Activated T-helper 1 cell treated with anti-CD3 and anti-CD28 coated beads, Interleukin-12 subunit alpha, Interleukin-12 subunit beta, Interleukin-2, Interleukin-4 antibody, amounts not matched to agents 30 ng/mL and 10 ng/mL and 1 ng/mL, durations not matched to agents 14 hours and 24 hours and 36 hours (primary cell): ENCODE results near the gene SIK2. TPM values are rescaled to one million over a fixed set of nuclear protein-coding genes. Genes with fewer than 3 reads are reported as not detected.

ENCODE experiments used
- DNase-seq: peaks from one replicate; pipeline ENCODE4 v3.0.0; 2021; ENCODE audit warnings: low spot score
- H3K27ac Mint-ChIP-seq: one replicate; pipeline ENCODE4 v1.8.0; 2021; ENCODE audit warnings: mild to moderate bottlenecking, mixed read lengths
- H3K27me3 Mint-ChIP-seq: one replicate; pipeline ENCODE4 v1.8.0; 2022; ENCODE audit warnings: mild to moderate bottlenecking, moderate library complexity, mixed read lengths; ENCODE audit not compliant: insufficient read depth
- H3K36me3 Mint-ChIP-seq: one replicate; pipeline ENCODE4 v1.8.0; 2021; ENCODE audit warnings: low read depth, mixed read lengths
- H3K4me1 Mint-ChIP-seq: one replicate; pipeline ENCODE4 v1.8.0; 2021; ENCODE audit warnings: low read depth, mixed read lengths
- H3K4me3 Mint-ChIP-seq: one replicate; pipeline ENCODE4 v1.8.0; 2021; ENCODE audit warnings: mild to moderate bottlenecking, moderate library complexity, mixed read lengths
- H3K9me3 Mint-ChIP-seq: one replicate; pipeline ENCODE4 v1.8.0; 2021; ENCODE audit warnings: mixed read lengths
- intact Hi-C: fragments of 100-400 bp; cut with micrococcal nuclease; formaldehyde crosslinking; loops from one replicate; pipeline ENCODE4 v1.15.1; 2024
- total RNA-seq: library from RNA; stranded (reverse); gene quantifications from 2 replicates; pipeline ENCODE4 v1.2.3, GENCODE V29; 2022

Gene SIK2
- total RNA-seq, 1 donor from 2014 or later: 10.0 TPM

DNA sequence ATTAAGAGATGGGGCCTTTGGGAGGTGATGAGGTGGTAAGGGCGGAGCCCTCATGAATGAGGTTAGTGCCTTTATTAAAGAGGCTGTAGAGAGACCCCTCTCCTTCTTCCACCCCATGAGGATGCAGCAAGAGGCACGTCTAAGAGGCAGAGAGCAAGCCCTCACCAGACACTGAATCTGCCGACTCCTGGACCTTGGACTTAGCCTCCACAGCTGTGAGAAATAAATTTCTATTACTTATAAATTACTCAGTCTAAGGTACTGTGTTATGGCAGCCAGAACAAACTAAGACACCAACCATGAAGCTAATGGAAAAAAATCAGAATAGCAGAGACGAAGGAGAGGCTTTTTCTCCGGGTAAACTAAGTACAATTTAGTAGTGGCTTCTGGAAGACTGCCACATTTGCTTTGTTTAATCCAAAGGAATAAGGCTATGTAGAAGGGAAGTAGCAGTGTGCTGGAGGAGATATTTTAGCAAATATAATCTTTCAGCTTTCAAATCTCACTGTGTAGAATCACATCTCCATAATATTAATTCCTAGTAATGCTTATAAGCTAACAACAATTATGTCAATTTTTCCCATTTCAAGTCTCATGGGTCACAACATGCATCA lies 12.3 kb upstream of the SIK2 start:
- Mint-ChIP-seq H3K36me3 (no peaks in the 10 kb centered on the region), H3K27me3 (peaks cover 6% of the 10 kb centered on the region), H3K4me3 (no peak overlapping the region), H3K4me1 (no peaks in the 10 kb centered on the region), H3K9me3 (no peaks in the 10 kb centered on the region), H3K27ac (no peak overlapping the region)
- intact Hi-C loops: no loop called here
- no peak for DNase-seq

DNA sequence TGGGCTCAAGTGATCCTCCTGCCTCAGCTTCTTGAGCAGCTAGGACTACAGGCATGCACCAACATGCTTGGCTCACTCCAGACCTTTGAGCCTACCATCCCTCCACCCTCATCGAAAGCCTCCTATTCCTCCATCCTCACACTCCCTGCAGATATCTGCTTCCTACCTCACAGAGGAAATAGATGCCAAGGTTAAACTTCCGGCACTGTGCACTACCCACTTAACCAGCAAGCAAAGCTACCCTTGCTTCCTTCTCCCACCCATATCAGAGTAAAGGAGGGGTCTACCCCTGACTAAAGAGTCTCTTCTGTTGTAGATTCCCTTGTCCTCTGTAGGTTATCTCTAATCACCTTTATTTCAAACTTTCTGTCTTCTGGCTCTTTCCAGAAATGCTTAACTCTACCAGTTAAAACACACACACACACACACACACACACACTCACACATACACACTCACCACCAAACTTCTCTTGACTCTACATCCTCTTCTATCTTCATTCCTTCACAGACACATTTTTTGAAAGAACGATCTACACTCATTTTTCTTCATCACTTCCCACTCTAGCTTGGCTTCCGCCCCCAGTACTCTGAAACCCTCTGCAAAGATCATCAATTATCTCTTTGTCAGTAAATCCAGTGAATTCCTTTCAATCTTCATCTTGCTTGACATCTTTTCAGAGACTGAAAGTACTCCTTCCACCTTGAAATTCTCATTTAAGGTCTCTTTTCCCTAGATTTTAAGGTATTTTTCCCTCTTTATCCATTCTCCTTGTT lies 10.9 kb upstream of the SIK2 start:
- Mint-ChIP-seq H3K4me1 (no peaks in the 10 kb centered on the region), H3K36me3 (no peaks in the 10 kb centered on the region), H3K27ac (no peak overlapping the region), H3K4me3 (no peak overlapping the region), H3K27me3 (peaks cover 14% of the 10 kb centered on the region), H3K9me3 (no peaks in the 10 kb centered on the region)
- intact Hi-C loops: no loop called here
- no peak for DNase-seq

DNA sequence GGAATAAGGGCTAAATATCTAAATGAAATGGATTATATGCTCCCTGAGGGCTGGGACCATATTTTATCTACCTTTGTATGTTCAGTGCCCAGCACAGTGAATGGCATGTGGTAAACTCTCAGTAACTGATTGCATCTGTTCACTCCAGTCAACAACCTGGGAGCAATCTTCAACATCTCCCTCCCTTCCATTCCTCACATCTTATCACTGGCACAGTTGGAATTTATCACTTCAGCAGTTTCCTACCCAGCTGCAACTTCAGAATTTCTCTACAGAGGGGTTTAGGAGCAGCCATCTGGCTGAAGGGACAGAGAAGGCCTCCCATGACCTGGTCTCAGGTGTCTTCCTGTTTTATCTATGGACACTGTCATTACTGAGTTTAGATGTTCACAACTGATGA lies 9.8 kb upstream of the SIK2 start:
- no peak for DNase-seq
- intact Hi-C loops: no loop called here
- Mint-ChIP-seq H3K4me1 (no peaks in the 10 kb centered on the region), H3K9me3 (no peaks in the 10 kb centered on the region), H3K36me3 (no peaks in the 10 kb centered on the region), H3K4me3 (no peak overlapping the region), H3K27ac (no peak overlapping the region), H3K27me3 (peaks cover 15% of the 10 kb centered on the region)

DNA sequence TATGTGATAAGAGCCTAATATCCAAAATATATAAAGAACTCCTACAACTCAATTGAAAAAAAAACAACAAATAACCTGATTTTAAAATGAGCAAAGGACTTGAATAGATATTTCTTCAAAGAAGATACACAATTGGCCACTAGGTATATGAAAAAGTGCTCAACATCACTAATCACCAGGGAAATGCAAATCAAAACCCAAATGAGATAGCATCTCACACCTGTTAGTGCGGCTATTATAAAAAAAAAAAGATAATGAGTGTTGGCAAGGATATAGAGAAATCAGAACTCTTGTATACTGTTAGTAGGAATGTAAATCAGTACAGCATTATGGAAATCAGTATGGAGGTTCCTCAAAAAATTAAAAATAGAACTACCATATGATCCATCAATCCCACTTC lies 5.9 kb upstream of the SIK2 start:
- H3K36me3 Mint-ChIP-seq: no peaks in the 10 kb centered on the region
- no peaks in the 10 kb centered on the region for H3K9me3 Mint-ChIP-seq

DNA sequence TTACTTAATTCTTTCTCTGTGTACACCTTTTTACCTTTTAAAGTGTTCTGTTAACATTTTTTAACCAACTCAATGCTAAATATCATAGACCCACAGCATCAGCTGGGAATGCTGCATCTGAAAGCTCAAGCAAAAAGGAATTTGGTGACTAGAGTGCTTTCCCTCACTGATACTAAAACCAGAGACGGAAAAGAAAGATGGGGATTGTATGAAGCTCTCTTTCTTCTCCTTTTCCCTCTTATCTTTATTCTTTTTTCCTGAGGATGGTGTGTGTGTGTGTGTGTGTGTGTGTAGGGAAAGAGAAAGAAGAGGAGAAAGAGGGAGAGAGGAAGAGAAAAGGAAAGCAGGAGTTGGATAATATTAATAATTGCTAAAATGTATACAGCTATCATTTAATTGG lies 4.1 kb upstream of the SIK2 start:
- Mint-ChIP-seq H3K4me1 (peaks cover 24% of the 10 kb centered on the region), H3K27ac (no peak overlapping the region), H3K27me3 (peaks cover 8% of the 10 kb centered on the region), H3K4me3 (no peak overlapping the region), H3K36me3 (peaks cover under 1% of the 10 kb centered on the region), H3K9me3 (no peaks in the 10 kb centered on the region)
- intact Hi-C loops: no loop called here
- no peak for DNase-seq

More for the DNA sequence above, 5.9 kb upstream of the SIK2 start:
- H3K27me3 Mint-ChIP-seq: peaks cover 8% of the 10 kb centered on the region
- H3K4me3 Mint-ChIP-seq: no peak overlapping the region
- DNase-seq: no peak
- H3K27ac Mint-ChIP-seq: no peak overlapping the region
- H3K4me1 Mint-ChIP-seq: peaks cover 15% of the 10 kb centered on the region
- intact Hi-C loops: no loop called here

DNA sequence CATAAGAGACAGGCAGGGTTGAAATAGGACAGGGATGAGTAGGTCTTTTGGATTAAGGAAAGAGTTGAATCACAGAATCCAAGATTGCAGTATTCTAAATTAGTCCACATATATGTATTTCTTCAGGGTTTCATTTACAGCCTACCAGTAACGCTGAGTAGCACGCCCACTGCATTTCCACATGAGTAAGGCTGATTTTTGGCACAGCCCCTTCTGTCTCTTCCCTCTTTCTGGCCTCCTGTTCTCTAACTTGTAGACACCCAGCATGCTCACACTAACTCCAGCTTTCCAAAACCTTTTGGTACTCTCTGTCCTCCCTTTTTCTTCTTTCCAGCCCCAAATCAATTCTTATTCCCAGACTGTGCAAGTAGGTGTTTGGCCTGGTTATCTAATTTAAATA lies 3.7 kb upstream of the SIK2 start:
- intact Hi-C loops: no loop called here
- H3K36me3 Mint-ChIP-seq: peaks cover 2% of the 10 kb centered on the region
- peaks cover 28% of the 10 kb centered on the region for H3K4me1 Mint-ChIP-seq
- H3K27ac Mint-ChIP-seq: no peak overlapping the region
- no peak for DNase-seq
- H3K9me3 Mint-ChIP-seq: no peaks in the 10 kb centered on the region
- H3K4me3 Mint-ChIP-seq: no peak overlapping the region
- peaks cover 8% of the 10 kb centered on the region for H3K27me3 Mint-ChIP-seq

DNA sequence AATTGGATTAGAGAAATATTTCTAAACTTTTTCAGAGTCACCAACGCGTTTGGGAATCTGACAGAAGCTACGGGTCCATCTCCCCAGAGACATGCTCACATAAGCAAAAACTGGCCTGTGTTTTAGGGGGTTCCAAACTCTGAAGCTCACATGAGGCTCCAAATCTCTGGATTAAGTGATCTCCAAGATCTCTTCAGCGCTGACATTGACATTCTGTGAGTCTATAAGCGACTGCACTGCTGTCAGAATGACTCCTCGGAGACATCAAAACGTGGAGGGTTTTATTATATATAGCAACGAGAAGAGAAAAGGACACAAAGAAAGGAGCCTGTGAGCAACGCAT lies 642 bp upstream of the SIK2 start:
- no peaks in the 10 kb centered on the region for H3K9me3 Mint-ChIP-seq
- peak overlapping the region; percentile 85 for H3K4me3 Mint-ChIP-seq
- H3K4me1 Mint-ChIP-seq: peaks cover 44% of the 10 kb centered on the region
- DNase-seq: no peak
- H3K36me3 Mint-ChIP-seq: peaks cover 2% of the 10 kb centered on the region
- intact Hi-C loops: loop anchor here (2.0 to 5.0 kb wide), 6 partner anchors 37 to 626 kb away; partner anchors contain the start of genes POU2AF1, PTS, SDHD and TIMM8B
- H3K27ac Mint-ChIP-seq: peak overlapping the region; percentile 91
- H3K27me3 Mint-ChIP-seq: no peaks in the 10 kb centered on the region

DNA sequence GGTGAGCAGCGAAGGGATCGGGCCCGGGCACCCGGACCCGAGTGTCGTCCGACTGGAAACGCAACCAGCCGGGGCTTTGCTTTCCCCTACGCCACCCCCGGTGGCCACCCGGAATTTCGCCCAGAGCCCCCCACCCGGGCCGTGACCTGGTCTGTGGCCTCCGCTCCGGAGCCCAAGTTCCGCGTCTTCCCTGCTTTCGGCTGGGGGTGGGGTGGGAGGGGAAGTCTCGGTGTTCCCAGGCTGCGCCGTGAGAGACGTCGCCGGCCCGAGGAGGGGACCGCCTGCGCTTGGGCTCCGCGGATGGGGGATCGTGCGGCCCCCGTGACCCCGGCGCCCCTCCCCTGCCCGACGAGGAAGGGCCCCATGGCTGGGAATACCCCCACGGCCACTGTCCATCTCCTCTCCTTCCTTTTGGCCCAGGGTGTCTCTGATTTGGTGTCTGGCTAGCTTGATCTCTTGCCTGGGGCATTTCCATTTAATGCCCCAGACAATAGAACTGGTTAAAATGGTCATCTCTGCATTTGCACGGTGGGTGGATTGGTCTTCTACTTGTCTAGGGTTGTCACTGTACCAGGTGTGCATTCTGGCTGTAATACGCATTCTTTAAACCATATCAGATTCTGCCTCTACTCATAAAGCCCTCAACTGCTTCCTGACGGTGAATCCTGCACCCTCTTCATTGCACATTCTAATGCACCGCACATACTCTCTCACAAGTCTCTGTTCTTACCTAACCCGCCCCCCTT lies 789 bp downstream of the SIK2 start:
- peak overlapping the region; percentile 97 for H3K4me3 Mint-ChIP-seq
- no peaks in the 10 kb centered on the region for H3K9me3 Mint-ChIP-seq
- peaks cover 2% of the 10 kb centered on the region for H3K36me3 Mint-ChIP-seq
- H3K4me1 Mint-ChIP-seq: peaks cover 38% of the 10 kb centered on the region
- peak overlapping the region; percentile 93 for H3K27ac Mint-ChIP-seq
- intact Hi-C loops: loop anchor here (1.0 to 5.0 kb wide), 11 partner anchors 17 to 624 kb away; partner anchors contain the start of genes ALG9, CFAP68, FDXACB1 and POU2AF1
- DNase-seq: no peak
- no peaks in the 10 kb centered on the region for H3K27me3 Mint-ChIP-seq

DNA sequence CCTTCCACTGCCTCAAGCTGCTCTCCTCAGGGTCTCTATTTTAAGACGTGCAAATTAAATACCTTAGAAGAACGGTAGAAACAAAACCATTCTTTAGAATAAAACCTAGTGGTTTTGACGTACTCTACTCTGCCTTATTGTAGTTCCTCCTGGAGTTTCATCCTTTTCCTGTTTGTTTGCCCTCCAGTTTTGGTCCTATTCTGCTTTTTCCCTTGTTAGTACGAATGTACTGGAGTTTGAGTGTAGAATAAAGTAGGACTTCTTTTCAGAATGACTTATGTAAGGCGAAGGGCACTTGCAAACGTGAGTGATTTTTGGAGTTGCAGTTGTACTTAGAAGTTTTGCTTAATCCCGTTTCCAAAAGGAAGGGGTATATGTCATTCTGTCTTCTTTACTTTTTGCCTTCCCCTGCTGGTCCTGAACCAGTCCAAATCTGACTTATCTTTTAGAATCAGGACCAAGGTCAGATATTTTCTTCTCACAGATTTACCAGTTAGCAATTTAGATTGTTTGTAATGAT lies 1.4 kb downstream of the SIK2 start:
- DNase-seq: no peak

DNA sequence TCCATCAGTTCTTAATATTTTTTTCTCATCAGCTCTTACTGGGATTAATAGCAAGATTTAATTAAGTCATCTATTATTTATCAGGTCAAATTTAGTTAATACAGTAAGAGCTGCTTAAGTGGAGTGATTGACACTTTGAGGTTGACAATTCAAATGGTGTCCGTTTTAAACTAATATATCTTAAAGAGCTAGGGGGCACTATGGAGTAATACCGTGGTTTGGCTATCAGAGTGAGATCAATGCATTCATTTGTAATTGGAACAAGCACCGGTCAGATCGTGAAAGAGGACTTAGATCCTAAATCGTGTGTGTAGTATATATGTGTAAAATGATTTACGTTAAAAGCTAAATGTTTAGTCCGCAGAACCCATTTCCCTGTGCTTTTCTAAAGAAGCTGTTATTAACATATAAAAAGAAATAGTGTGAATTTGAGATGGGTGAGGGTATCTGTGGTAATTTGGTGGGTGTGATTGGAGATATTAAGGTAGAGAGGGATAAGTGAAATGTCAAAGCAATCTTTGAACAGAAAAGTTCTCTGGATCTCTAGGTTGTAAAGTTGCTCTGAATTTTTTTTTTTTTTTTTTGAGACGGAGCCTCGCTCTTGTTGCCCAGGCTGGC lies 2.3 kb downstream of the SIK2 start:
- intact Hi-C loops: loop anchor here (1.0 to 5.0 kb wide), 6 partner anchors 72 to 623 kb away; partner anchors contain the start of genes POU2AF1, PTS, SDHD and TIMM8B
- H3K27ac Mint-ChIP-seq: no peak overlapping the region
- H3K4me1 Mint-ChIP-seq: peaks cover 30% of the 10 kb centered on the region
- H3K27me3 Mint-ChIP-seq: no peaks in the 10 kb centered on the region
- DNase-seq: no peak
- H3K36me3 Mint-ChIP-seq: peaks cover 2% of the 10 kb centered on the region
- H3K4me3 Mint-ChIP-seq: peak overlapping the region; percentile 23
- no peaks in the 10 kb centered on the region for H3K9me3 Mint-ChIP-seq

More for the DNA sequence above, 1.4 kb downstream of the SIK2 start:
- peak overlapping the region; percentile 93 for H3K27ac Mint-ChIP-seq
- H3K4me3 Mint-ChIP-seq: peak overlapping the region; percentile 97
- intact Hi-C loops: loop anchor here (1.0 to 5.0 kb wide), 8 partner anchors 71 to 624 kb away; partner anchors contain the start of genes ALG9, CFAP68, FDXACB1 and POU2AF1
- peaks cover 2% of the 10 kb centered on the region for H3K36me3 Mint-ChIP-seq
- peaks cover 32% of the 10 kb centered on the region for H3K4me1 Mint-ChIP-seq
- H3K9me3 Mint-ChIP-seq: no peaks in the 10 kb centered on the region
- H3K27me3 Mint-ChIP-seq: no peaks in the 10 kb centered on the region

DNA sequence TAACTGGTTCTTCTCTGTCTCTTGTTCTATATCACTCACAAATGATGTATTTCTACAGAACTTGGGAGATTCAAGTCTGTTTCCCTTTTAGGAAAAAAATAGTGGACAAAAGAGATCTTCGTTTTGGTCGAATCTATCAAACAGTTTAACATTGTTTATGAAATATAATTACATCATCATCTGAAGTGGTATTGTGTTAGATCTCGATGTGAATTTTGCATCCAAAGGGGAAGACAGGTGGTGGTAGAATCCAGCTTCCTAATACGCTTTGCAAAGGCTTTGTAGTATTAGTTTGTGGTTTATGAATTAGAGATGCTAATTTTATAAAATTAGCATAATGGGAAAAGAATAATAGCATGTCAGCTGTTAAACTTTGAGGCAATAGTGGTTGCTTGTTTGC lies 3.4 kb downstream of the SIK2 start:
- H3K27ac Mint-ChIP-seq: no peak overlapping the region
- intact Hi-C loops: no loop called here
- H3K36me3 Mint-ChIP-seq: peaks cover 2% of the 10 kb centered on the region
- H3K4me1 Mint-ChIP-seq: peaks cover 30% of the 10 kb centered on the region
- H3K9me3 Mint-ChIP-seq: no peaks in the 10 kb centered on the region
- H3K4me3 Mint-ChIP-seq: no peak overlapping the region
- H3K27me3 Mint-ChIP-seq: no peaks in the 10 kb centered on the region
- no peak for DNase-seq

DNA sequence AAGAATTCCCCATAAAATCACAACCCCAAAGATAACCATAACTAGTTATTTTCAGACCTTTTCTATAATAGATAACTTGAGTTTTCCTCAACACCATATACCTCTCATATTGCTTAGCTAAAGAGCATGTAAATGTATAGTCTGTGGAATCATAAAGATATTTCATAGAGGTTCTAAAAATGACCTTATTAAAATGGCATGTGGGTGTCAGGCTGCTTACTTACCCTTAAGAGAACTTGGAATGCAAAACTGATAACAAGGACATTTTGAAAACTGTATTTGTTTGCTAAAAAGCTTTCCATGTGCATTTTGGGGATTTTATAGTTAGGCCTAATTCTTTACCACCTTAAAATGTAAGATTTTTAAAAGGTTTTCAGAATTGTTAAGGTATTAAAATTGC lies 4.7 kb downstream of the SIK2 start:
- intact Hi-C loops: no loop called here
- H3K4me1 Mint-ChIP-seq: peaks cover 22% of the 10 kb centered on the region
- H3K9me3 Mint-ChIP-seq: no peaks in the 10 kb centered on the region

More for the DNA sequence above, 4.7 kb downstream of the SIK2 start:
- no peak for DNase-seq
- H3K27ac Mint-ChIP-seq: no peak overlapping the region
- peaks cover 2% of the 10 kb centered on the region for H3K36me3 Mint-ChIP-seq
- H3K4me3 Mint-ChIP-seq: no peak overlapping the region
- no peaks in the 10 kb centered on the region for H3K27me3 Mint-ChIP-seq
